H4 (cell line): Measurements from ENCODE around the gene BICD2. TPM values are rescaled to one million over a fixed set of nuclear protein-coding genes. Genes with fewer than 3 reads are reported as not detected.
"Not testable (repeated sequence)": the region's sequence is repeated elsewhere in the genome, so short reads cannot be mapped to it uniquely, and the experiment has no call there.

Experiments
- DNase-seq: peaks from one replicate; pipeline ENCODE4 v3.0.0-alpha.2; 2015; ENCODE audit warnings: low spot score
- total RNA-seq: library from RNA; depleted of rRNA; stranded (reverse); fragments of >200 nt; shearing (Covaris generic); gene quantifications from 2 replicates; pipeline ENCODE4 v1.2.3, GENCODE V29; 2014; rRNA removed

The BICD2 gene
- total RNA-seq, result 18.3 and 24.3 TPM in 2 replicates

DNA sequence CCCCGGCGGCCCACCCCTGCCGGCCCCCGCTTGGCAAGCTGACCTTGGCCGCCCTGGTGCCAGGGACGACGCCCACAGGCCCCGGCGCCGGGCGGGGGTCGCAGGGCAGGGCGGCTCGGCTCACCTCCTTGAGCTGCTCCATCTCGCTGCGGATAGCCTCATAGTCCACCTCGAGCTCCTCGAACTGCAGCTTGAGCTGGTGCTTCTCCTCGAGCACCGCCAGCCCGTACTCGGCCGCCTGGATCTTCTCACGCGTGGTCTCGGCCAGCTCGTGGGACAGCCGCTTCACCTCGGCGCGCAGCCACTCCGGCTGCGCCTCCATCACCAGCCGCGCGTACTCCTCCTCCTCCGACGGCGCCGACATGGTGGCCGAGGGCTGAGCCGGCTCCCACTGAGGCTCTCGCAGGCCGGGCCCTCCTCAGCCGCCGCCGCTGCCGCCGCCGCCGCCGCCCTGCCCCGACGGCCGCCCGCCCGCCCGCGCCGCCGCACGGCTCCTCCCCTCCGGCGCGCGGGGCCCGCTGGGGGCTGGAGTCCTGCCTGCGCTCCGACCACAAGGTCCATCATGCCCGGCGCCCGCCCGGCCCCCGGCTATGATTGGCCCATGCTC, at the start of gene BICD2:
Gene BICD2 (minus strand): TSS at position 453 of the 607 bp plus-strand sequence. CDS start 89 bp downstream, at position 364.
- no peak for DNase-seq

DNA sequence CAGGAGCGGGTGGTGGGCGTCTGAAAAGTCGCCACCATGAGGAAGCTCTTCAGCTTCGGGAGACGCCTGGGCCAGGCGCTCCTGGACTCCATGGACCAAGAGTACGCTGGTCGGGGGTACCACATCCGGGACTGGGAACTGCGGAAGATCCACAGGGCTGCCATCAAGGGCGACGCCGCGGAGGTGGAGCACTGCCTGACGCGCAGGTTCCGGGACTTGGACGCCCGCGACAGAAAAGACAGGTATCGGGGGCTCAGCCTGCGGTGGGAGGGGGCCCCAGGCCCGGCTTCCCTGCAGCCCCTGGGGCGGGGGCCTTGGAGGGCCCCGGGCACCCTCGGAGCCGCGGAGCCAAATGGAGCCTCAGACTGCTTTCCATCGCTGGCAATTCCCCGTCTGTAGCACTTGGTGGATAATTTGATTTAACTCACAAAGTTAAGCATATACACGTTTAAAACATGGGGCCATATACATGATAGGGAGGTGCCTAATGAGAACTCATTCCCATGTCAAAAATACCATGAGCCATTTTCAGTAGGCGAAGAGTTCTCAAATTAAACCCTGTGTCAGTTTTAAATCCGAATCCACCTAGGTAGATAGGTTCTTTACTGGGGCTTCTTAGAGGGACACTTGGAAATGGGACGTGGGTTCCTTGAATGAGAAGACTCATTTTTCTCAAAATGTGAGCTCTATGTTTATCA, 45.1 kb upstream of the BICD2 start:
- not testable (repeated sequence) for DNase-seq

DNA sequence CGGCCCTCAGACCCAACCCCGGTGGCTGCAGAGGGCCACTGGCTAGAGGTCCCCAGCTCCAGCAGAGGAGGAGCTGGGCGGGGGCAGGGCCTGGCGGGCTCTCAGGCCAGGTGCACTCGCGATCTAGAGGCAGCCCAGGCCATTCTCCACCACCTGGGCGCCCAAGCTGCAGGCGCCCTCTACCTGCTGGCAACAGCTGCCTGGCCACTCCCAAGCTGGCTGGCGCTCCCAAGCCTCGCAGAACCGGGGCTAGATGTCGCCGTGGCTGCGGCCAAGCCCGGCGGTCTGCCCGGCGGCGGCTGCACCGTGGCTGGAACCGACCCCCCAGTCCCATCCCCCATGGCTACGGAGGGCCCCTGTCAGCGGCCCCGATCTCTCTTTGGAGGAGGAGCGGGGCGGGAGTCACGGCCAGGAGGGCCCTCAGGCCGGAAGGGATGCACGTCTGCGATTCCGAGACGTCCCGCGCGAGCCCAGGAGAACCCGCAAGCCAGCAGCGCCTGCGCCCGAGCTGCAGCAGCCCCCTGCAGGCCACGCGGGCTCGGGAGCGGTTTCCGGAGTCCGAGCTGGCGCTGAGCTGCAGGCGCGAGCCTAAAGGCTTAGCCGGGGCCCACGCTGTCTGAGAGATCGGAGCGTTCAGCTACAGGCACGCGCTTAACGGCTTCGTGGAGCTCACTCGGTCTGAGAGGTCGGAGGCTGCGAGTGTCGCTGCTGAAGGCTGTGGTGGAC, 44.3 kb upstream of the BICD2 start:
- DNase-seq, result peak; percentile 26

DNA sequence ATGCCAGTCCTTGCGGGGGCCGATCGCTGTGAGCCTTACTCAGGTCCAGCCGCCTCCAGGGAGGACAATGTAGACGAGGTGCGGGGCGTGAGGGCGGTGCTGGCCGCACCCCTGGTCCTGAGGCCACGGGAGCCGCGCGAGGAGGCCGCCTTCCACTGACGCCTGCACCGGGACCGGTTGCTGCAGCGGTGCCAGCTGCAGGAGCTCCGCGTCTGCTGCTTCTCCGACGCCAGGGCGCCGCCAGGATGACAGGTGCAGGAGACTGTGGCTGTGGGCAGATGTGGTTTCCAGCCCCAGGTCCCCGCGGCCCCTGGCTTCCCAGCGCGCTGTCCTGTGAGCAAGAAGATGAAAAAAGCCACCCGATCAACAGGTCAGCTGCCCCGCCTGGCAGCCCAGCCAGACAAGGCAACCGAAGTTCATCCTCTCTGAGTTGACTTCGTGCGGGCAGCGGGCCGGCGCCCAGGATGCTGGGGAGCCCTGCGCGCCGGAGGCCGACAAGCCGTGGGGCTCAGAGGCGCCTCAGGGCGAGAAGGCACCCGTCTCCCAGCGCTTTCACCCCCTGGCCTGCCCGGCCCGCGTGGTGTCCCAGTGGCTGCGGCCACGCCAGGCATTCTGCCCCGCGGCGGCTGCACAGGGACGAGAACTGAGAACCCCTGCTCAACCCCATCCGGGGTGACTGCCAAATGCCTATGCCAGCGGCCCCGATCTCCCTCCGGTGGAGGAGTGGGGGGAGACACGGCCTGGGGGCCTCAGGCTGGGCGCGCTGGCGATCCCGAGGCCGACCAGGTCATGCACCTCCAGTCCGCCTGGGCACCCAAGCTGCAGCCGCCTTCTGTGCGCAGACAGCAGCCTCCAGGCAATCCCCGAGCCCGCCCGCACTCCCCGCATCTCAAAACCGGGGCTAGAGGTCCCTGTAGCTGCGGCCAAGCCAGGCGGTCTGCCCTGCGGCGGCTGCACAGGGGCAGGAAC, 43.4 kb upstream of the BICD2 start:
- no peak for DNase-seq

DNA sequence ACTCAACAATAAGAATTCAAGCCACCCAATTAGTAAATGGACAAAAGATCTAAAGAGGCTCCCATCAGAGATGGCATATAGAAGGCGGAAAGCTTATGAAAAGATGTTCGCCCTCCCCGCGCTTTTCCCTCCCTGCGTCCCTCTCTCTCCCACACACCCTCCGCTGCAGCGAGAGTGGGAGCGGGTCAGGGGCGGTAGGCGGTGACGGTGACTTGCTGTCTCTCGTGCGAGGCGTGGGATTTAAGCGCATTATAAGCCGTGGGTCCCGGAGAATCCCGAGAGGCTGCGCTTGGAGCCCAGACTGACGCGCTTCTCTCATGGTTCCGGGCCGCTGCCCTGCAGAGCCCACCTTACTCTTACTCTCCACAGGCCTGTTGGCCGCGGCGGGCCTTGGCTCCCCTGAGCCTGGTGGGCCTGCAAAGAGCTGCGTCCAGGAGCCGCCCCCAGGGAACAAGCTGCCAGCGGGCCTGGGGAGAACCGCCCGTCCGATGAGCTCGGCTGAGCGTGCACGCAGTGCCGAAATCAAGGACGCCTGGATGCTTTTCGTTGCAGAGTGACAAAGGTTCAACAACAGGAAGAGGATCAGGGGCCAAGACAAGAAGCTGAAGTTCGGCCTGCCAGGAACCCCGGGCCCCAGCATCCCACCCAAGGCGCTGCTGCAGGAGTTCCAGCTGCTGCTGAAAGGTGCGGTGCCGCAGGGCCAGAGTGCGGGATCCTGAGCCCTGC, 42.6 kb upstream of the BICD2 start:
- DNase-seq, result no peak

DNA sequence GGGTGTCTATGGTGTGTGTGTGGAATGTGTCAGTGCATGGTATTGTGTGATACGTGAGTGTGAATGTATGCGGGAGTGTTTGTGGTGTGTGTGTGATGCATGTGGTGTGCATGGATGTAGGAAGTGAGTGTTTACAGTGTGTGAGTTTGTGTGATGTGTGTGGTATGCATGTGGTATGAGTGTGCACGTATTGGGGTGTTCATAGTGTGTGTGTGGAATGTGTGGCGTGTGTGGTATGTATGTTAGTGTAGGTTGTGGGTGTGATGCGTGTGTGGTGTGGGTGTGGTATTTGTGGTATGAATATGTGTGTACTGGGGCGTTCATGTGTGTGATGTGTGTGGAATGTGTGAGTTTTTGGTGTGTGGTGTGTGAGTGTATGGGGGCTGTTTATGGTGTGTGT, 40.1 kb upstream of the BICD2 start:
- no peak for DNase-seq

GRCh38 chr9:92798358-92798757, 33.7 kb upstream of the BICD2 start:
- DNase-seq, result no peak

DNA sequence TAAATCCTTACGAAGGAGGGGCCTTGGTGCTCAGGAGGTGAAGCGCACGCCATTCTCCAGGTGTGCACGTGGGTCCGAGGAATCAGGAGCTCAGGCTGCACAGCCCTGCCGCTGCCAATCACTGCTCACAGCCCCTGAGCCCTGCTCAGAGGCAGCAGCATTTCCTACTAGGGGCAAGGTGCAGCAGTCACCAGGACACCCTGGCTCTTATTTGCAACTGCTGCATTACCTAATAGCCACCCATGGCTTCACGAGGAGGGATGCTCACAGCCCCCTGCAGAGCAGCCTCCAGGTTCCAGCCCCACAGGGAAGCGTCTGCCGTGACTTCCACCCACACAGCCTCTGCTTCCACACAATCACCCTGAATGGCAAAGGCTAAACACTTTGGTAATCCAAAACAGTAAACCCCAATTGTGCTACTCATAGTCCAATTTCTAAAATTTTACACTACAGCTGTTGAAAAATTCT, 31.7 kb upstream of the BICD2 start:
- not testable (repeated sequence) for DNase-seq

- no peak for DNase-seq
Observed at GRCh38 chr9:92795598-92796336, 31.1 kb upstream of the BICD2 start.

DNA sequence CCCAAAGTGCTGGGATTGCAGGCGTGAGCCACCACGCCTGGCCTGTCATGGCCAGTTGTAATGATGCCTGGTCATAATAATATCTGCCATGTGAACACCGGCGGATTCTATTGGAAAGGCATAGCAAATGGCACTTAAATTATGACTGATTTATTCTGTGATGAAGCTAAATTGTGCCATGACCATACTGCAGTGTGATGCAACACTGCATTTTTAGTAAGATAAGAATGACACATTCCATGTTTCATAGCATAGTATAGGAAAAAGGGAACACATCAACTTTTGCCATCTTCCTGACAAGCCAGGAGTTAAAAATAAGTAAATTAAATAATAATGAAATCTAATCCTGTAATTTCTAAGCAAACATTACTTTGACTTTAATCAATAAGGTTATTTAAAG, 30.4 kb upstream of the BICD2 start:
- no peak for DNase-seq

- no peak for DNase-seq
Observed at GRCh38 chr9:92794426-92794825, 29.8 kb upstream of the BICD2 start.

DNA sequence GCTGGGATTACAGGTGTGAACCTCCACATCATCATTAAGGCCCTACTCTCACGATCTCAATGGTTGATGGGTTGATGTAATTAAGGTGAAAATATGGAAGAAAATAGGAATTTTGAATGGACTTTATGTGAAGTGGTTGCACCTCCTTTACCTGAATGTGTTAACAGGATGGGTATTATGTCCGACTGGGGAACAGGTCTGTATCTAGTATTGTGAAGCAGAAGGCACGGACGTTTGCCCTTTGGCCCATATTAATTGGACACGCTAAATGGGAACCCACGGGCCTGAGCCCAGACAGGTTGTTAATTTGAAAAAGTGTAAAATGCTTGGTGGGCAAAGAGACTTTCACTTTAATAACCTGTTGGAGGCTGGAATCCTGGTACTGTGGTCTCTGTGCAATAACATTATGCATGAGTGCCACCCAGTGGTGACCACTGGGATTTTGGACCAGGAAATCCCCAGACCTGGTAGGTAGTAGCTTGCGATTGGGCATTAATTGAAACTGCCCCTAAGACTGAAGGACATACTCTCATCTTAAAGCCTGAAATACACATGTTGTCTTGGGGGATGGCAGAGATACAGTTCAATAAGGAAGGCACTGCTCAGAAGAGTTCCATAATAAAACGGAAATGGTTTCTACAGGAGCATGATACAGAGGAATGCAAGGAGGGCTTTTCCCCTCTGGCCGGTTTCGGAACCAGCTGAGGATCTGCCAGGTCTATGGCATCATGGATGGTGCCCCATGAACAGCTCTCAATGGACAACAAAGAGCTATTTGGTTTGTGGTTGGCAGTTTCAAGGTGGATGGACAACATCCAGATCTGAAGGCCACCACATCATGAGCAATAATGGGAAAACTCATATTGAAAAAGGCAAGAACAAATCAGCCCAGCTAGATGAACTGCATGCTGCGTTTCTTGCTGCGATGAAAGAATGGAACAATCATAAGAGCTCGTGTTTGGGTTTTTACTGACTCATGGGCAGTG, 26.2 kb upstream of the BICD2 start:
- DNase-seq, result peak; percentile 67

GRCh38 chr9:92786298-92786697, 21.7 kb upstream of the BICD2 start:
- no peak for DNase-seq

- DNase-seq, result no peak
Observed at GRCh38 chr9:92781899-92782298, 17.3 kb upstream of the BICD2 start.

GRCh38 chr9:92780206-92780605, 15.6 kb upstream of the BICD2 start:
- no peak for DNase-seq

- DNase-seq, result no peak
Observed at GRCh38 chr9:92775466-92775865, 10.8 kb upstream of the BICD2 start.

- peak; percentile 81 for DNase-seq
Observed at GRCh38 chr9:92774274-92774673, 9.6 kb upstream of the BICD2 start.

- no peak for DNase-seq
Observed at GRCh38 chr9:92773810-92774209, 9.2 kb upstream of the BICD2 start.

GRCh38 chr9:92771309-92771708, 6.7 kb upstream of the BICD2 start:
- DNase-seq, result no peak
